HG03575 (cell line): ENCODE measurements around the gene ERC2.

Experiments
- ATAC-seq: cut with Tn5 transposase; IDR thresholded peaks from one replicate; pipeline ENCODE4 v1.9.1; 2021; ENCODE audit not compliant: unreplicated experiment, insufficient number of reproducible peaks, low FRiP score; ENCODE audit errors: extremely low read depth

Gene ERC2

GRCh38 chr3:55544219-55544618, 924.0 kb downstream of the ERC2 start:
- no peak for ATAC-seq

- no peak for ATAC-seq
These were observed 925.1 kb downstream of the ERC2 start for GRCh38 chr3:55543181-55543614.

DNA sequence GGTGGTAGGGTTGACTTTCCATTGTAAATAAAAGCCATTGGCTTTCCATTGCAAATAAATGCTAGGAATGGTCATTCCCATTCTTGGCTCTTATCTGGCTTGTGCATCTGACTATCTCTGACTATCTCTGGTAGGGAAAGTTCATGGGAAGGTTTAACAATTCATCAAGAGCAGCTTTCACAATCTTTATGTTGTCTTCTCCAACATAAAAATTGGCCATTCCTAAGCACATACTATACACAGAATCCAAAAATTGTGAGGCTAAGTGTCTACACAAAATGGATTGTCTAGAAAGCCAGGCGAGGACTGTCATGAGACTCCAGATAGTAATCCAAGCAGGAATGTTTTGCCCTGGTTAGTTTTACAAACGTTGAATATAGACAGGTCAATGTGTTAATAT, 926.8 kb downstream of the ERC2 start:
- ATAC-seq, result no peak

DNA sequence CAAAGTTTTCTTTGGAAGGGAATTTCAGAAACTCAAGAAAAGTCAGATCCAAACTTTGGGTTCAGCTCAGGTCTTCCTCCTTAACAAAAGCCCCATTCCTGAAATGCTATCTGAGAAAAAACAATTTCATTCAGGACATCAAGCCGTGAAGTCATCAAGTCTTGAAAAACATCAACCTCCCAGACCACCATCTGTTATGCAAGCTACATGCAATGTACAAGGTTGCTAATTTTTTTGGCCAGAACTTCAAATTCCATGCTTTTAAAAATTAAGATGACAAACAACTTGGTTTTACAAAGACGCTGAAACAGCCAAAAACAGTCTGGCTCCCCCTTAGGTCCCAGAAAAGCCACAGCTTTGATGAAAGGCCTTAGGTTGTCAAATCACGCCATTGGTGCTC, 927.3 kb downstream of the ERC2 start:
- ATAC-seq, result no peak

- no peak for ATAC-seq
These were observed 927.7 kb downstream of the ERC2 start for GRCh38 chr3:55540579-55540978.

- no peak for ATAC-seq
These were observed 930.1 kb downstream of the ERC2 start for GRCh38 chr3:55538158-55538557.

- ATAC-seq, result no peak
These were observed 930.7 kb downstream of the ERC2 start for GRCh38 chr3:55537563-55537962.

GRCh38 chr3:55537129-55537528, 931.1 kb downstream of the ERC2 start:
- no peak for ATAC-seq

- no peak for ATAC-seq
These were observed 933.4 kb downstream of the ERC2 start for GRCh38 chr3:55534876-55535275.

DNA sequence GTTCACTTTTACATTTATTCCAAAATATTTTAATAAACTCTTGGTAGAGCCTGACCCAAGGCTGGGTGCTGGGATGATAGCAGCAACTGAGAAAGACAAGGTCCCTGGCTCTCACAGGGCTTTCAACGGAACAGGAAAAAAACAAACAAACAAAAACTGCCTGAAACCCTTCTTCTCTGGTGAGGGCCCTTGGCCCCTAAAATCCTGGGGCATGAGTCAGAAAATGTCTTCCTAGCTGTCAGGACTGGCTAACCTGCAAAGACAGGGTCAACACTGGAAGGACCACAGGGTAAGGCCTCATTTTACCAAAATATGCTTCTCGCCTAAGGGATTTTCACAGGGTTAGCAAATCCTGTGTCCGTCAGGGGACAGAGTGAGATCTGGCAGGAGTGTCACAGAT, 935.5 kb downstream of the ERC2 start:
- ATAC-seq, result no peak

GRCh38 chr3:55531321-55531720, 936.9 kb downstream of the ERC2 start:
- no peak for ATAC-seq

GRCh38 chr3:55527361-55527760, 940.9 kb downstream of the ERC2 start:
- ATAC-seq, result no peak

- no peak for ATAC-seq
These were observed 941.8 kb downstream of the ERC2 start for GRCh38 chr3:55526332-55527030.

GRCh38 chr3:55525436-55525835, 942.8 kb downstream of the ERC2 start:
- ATAC-seq, result no peak

- no peak for ATAC-seq
These were observed 943.6 kb downstream of the ERC2 start for GRCh38 chr3:55524565-55525244.

- no peak for ATAC-seq
These were observed 944.8 kb downstream of the ERC2 start for GRCh38 chr3:55523471-55523870.

DNA sequence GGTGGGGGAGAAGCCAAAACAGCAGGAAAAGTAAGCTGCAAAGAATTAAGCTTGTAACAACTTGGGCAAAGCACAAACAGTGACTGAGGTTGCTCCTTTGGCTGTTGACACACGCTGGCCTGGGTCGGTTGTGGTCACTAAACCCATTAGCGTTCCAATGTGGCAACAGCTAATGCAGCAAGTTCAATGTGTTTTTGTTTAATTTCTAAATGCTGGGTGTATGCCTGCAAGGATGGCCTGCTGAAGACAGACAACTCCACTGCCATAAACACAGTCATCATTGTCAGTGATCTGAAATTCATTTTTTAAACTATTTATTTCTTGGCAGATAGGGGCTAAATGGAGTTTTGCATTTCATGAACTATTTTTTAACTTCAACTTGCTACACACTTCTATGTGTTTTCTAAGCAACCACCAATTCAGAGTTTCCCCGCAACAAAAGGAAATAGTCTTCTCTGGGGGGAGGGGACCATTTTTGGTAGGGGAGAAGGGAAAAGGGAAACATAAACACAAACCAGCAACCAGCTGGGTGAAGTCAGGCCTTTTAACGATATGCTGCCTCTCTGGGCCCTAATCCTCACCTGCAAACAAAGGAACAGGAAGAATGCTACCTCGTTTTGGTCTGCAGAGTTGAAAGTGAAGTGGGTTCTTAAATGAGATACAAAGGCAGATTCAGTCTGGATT, 946.4 kb downstream of the ERC2 start:
- ATAC-seq, result no peak

- ATAC-seq, result no peak
These were observed 947.1 kb downstream of the ERC2 start for GRCh38 chr3:55521064-55521737.

DNA sequence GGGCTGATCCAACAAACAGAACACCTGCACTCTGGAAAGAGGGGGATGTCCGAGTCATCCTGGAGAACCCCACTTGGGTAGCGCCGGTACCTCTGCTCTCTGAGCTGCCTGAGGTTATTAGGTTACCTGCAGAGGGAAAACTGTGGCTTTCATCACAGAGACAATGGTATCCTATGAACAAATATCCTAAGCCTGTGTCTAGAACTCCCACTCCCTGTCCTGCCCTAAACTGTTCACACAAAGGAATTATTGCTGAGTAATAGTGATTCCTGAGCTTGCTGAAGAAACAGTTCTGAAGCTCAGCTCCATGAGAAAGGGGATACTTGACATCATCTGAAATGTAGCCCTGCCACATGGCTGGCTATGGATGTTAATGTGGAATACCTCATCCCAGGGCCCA, 949.2 kb downstream of the ERC2 start:
- ATAC-seq, result no peak

- ATAC-seq, result no peak
These were observed 949.8 kb downstream of the ERC2 start for GRCh38 chr3:55518451-55518850.
